Measurements from ENCODE around the gene CUX1. TPM values are rescaled to one million over a fixed set of nuclear protein-coding genes. Genes with fewer than 3 reads are reported as not detected.

Gene CUX1
- total RNA-seq, 1 experiment from 2014 or later, result 64.3 TPM

GRCh38 chr7:102203218-102203617 lies 385.8 kb downstream of the CUX1 start:
- H3K9me3 Mint-ChIP-seq, result no peaks in the 10 kb centered on the region
- DNase-seq (ENCODE audit: low spot score) (no peak), ATAC-seq (no peak)
- POLR2A ChIA-PET, result no interaction called here
- no peak overlapping the region for H3K4me3 Mint-ChIP-seq
- CTCF ChIA-PET, result no interaction called here
- peaks cover 56% of the 10 kb centered on the region for H3K36me3 Mint-ChIP-seq
- no peaks in the 10 kb centered on the region for H3K4me1 Mint-ChIP-seq
- no peaks in the 10 kb centered on the region for H3K27me3 Mint-ChIP-seq (ENCODE audit: low read depth)
- no peak overlapping the region for H3K27ac Mint-ChIP-seq
- TF ChIP-seq ZNF671 (CRISPR knock-in tag; IDR thresholded peaks at IDR 0.05) (no peak), USF2 (CRISPR knock-in tag; IDR thresholded peaks at IDR 0.05) (no peak), E2F1 (CRISPR knock-in tag; IDR thresholded peaks at IDR 0.05) (no peak), NR2C2 (CRISPR knock-in tag; IDR thresholded peaks at IDR 0.05) (no peak), MXD4 (CRISPR knock-in tag; IDR thresholded peaks at IDR 0.05; ENCODE audit: borderline replicate concordance) (no peak), NR1H2 (CRISPR knock-in tag; IDR thresholded peaks at IDR 0.05) (no peak), ETV6 (CRISPR knock-in tag; IDR thresholded peaks at IDR 0.05) (no peak), JUN (CRISPR knock-in tag; IDR thresholded peaks at IDR 0.05) (no peak), NFATC4 (CRISPR knock-in tag; IDR thresholded peaks at IDR 0.05) (no peak), SOX15 (CRISPR knock-in tag; IDR thresholded peaks at IDR 0.05) (no peak), ZNF219 (CRISPR knock-in tag; IDR thresholded peaks at IDR 0.05; ENCODE audit: borderline replicate concordance) (no peak), RELA (CRISPR knock-in tag; IDR thresholded peaks at IDR 0.05; ENCODE audit: borderline replicate concordance) (no peak), ZNF232 (CRISPR knock-in tag; IDR thresholded peaks at IDR 0.05) (no peak), OVOL2 (CRISPR knock-in tag; IDR thresholded peaks at IDR 0.05; ENCODE audit: borderline replicate concordance) (no peak)
- TF ChIP-seq, protein P1, sequence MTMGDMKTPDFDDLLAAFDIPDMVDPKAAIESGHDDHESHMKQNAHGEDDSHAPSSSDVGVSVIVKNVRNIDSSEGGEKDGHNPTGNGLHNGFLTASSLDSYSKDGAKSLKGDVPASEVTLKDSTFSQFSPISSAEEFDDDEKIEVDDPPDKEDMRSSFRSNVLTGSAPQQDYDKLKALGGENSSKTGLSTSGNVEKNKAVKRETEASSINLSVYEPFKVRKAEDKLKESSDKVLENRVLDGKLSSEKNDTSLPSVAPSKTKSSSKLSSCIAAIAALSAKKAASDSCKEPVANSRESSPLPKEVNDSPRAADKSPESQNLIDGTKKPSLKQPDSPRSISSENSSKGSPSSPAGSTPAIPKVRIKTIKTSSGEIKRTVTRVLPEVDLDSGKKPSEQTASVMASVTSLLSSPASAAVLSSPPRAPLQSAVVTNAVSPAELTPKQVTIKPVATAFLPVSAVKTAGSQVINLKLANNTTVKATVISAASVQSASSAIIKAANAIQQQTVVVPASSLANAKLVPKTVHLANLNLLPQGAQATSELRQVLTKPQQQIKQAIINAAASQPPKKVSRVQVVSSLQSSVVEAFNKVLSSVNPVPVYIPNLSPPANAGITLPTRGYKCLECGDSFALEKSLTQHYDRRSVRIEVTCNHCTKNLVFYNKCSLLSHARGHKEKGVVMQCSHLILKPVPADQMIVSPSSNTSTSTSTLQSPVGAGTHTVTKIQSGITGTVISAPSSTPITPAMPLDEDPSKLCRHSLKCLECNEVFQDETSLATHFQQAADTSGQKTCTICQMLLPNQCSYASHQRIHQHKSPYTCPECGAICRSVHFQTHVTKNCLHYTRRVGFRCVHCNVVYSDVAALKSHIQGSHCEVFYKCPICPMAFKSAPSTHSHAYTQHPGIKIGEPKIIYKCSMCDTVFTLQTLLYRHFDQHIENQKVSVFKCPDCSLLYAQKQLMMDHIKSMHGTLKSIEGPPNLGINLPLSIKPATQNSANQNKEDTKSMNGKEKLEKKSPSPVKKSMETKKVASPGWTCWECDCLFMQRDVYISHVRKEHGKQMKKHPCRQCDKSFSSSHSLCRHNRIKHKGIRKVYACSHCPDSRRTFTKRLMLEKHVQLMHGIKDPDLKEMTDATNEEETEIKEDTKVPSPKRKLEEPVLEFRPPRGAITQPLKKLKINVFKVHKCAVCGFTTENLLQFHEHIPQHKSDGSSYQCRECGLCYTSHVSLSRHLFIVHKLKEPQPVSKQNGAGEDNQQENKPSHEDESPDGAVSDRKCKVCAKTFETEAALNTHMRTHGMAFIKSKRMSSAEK (CRISPR knock-in tag; IDR thresholded peaks at IDR 0.05; ENCODE audit: borderline replicate concordance), result no peak
- TF ChIP-seq, protein P2, sequence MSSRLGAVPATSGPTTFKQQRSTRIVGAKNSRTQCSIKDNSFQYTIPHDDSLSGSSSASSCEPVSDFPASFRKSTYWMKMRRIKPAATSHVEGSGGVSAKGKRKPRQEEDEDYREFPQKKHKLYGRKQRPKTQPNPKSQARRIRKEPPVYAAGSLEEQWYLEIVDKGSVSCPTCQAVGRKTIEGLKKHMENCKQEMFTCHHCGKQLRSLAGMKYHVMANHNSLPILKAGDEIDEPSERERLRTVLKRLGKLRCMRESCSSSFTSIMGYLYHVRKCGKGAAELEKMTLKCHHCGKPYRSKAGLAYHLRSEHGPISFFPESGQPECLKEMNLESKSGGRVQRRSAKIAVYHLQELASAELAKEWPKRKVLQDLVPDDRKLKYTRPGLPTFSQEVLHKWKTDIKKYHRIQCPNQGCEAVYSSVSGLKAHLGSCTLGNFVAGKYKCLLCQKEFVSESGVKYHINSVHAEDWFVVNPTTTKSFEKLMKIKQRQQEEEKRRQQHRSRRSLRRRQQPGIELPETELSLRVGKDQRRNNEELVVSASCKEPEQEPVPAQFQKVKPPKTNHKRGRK (CRISPR knock-in tag; IDR thresholded peaks at IDR 0.05; ENCODE audit: borderline replicate concordance), result no peak
- TF ChIP-seq, protein P3, sequence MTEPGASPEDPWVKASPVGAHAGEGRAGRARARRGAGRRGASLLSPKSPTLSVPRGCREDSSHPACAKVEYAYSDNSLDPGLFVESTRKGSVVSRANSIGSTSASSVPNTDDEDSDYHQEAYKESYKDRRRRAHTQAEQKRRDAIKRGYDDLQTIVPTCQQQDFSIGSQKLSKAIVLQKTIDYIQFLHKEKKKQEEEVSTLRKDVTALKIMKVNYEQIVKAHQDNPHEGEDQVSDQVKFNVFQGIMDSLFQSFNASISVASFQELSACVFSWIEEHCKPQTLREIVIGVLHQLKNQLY (CRISPR knock-in tag; IDR thresholded peaks at IDR 0.05), result no peak
- TF ChIP-seq, protein P4, sequence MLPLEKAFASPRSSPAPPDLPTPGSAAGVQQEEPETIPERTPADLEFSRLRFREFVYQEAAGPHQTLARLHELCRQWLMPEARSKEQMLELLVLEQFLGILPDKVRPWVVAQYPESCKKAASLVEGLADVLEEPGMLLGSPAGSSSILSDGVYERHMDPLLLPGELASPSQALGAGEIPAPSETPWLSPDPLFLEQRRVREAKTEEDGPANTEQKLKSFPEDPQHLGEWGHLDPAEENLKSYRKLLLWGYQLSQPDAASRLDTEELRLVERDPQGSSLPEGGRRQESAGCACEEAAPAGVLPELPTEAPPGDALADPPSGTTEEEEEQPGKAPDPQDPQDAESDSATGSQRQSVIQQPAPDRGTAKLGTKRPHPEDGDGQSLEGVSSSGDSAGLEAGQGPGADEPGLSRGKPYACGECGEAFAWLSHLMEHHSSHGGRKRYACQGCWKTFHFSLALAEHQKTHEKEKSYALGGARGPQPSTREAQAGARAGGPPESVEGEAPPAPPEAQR (CRISPR knock-in tag; IDR thresholded peaks at IDR 0.05), result no peak
